SKM-1 treated with dmso at 0.1 percent for 144 hours (cell line): ENCODE results near the gene USF1.
"Not testable (repeated sequence)": the region's sequence is repeated elsewhere in the genome, so short reads cannot be mapped to it uniquely, and the experiment has no call there.

ENCODE experiments used
- DNase-seq: peaks from one replicate; lab custom pipeline; 2025; ENCODE audit not compliant: unreplicated experiment; lab: John Stamatoyannopoulos, UW

Gene USF1

GRCh38 chr1:161079436-161080110, 33.8 kb upstream of the USF1 start:
- no peak for DNase-seq

GRCh38 chr1:161077426-161077825, 31.6 kb upstream of the USF1 start:
- no peak for DNase-seq

GRCh38 chr1:161076410-161076809, 30.6 kb upstream of the USF1 start:
- no peak for DNase-seq

- DNase-seq = no peak
Measured at GRCh38 chr1:161074676-161075368, 29.0 kb upstream of the USF1 start.

GRCh38 chr1:161073474-161074121, 27.8 kb upstream of the USF1 start:
- no peak for DNase-seq

GRCh38 chr1:161072751-161073449, 27.1 kb upstream of the USF1 start:
- DNase-seq = no peak

GRCh38 chr1:161071886-161072371, 26.2 kb upstream of the USF1 start:
- peak; percentile 58 for DNase-seq

- DNase-seq = no peak
Measured at GRCh38 chr1:161070761-161071160, 25.0 kb upstream of the USF1 start.

GRCh38 chr1:161069731-161070270, 24.0 kb upstream of the USF1 start, which contains the start of gene ARHGAP30:
Gene ARHGAP30, minus strand, starts transcription at chr1:161069891. Its CDS starts 267 bp downstream, at chr1:161069624.
- peak; percentile 98 for DNase-seq

- DNase-seq = no peak
Measured at GRCh38 chr1:161069241-161069640, 23.5 kb upstream of the USF1 start.

GRCh38 chr1:161068306-161069234, 22.8 kb upstream of the USF1 start:
- DNase-seq = peak; percentile 98

- no peak for DNase-seq
Measured at GRCh38 chr1:161066694-161067093, 20.9 kb upstream of the USF1 start.

- not testable (repeated sequence) for DNase-seq
Measured at GRCh38 chr1:161065681-161066080, 19.9 kb upstream of the USF1 start.

GRCh38 chr1:161063936-161064335, 18.2 kb upstream of the USF1 start:
- not testable (repeated sequence) for DNase-seq

- no peak for DNase-seq
Measured at GRCh38 chr1:161061419-161061818, 15.6 kb upstream of the USF1 start.

GRCh38 chr1:161059293-161059692, 13.5 kb upstream of the USF1 start:
- DNase-seq = no peak

GRCh38 chr1:161054805-161055204, 9.0 kb upstream of the USF1 start:
- DNase-seq = peak; percentile 38

GRCh38 chr1:161054232-161054631, 8.5 kb upstream of the USF1 start:
- DNase-seq = no peak

- no peak for DNase-seq
Measured at GRCh38 chr1:161052899-161053298, 7.1 kb upstream of the USF1 start.

- no peak for DNase-seq
Measured at GRCh38 chr1:161051219-161051618, 5.4 kb upstream of the USF1 start.
